Activated naive CD4-positive, alpha-beta T cell treated with anti-CD3 and anti-CD28 coated beads, Interleukin-2, amount 50 U/mL, for 16 hours (primary cell): Measurements from ENCODE around the gene HCRTR1.

Experiments used
- DNase-seq: peaks from one replicate; pipeline ENCODE4 v3.0.0-alpha.2; 2020

The HCRTR1 gene

DNA sequence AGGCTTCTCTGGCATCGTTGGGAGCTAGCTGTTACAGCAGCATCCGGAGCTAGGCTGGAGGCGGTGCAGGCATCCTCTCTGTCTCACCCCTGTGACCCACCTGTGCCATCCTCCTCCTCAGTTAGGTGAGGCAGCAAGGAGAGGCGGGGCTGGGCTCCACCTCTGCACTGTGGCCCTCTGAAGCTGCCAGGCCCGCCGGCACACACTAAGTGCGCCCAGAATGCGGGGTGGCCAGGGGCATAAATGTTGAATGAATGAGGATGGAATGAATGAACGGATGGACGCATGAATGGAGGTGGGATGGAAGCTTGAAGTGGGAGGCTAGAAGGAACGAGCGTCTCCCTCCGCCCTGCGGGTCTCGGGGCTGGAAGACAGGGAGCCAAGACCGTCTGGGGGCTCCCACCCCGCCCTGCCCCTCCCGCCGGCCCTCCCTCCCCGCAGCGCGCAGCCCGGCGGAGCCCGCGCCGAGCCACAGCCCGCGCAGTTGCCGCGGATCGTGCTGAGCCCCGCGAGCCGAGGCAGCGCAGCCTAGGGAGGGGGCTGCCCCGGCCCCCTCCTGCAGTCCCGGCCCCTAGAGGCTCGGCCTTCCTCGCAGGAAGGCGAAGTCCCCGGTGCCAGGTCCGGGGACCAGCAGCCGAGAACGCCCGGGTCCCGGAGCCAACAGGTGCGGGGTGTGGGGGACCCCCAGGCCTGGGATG, at the start of gene HCRTR1:
HCRTR1 (plus strand) TSS at position 472 of the 698 bp plus-strand sequence. CDS start 1,504 bp downstream, outside the sequence.
- DNase-seq: no peak

GRCh38 chr1:31567956-31568570, 49.4 kb upstream of the HCRTR1 start:
- DNase-seq: no peak

DNA sequence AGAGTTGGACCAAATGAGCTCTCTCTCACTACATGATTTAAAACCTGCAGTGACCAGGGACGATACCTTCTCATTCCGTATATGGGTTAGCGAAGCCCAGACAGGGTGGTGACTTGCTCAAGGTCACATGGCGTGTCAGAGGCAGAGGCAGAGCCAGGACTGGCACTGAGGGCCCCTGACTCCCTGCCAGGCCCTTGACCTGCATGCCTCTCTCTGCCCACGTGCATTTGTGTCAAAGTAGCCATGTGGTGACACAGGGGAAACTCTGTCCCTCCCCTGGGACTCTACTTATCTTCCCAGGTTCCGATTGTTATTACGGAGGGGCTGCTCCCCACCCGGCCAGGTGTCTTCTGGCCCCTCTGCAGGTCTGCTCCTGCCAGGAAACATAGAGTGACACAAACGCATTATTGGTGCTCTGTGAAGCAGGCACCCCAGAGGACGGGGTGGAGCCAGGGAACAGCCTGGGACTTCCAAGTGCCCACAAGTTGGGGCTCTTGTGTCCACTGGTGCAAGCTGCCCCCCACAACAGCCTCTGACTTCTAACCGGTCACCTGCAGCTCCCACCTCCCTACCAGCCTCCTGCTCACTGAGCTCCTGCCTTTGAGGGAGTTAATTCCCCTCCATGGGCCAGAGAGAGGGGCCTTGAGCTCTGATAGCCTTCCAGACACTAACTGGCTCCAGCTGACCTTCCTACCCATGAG, 48.4 kb upstream of the HCRTR1 start:
- no peak for DNase-seq

DNA sequence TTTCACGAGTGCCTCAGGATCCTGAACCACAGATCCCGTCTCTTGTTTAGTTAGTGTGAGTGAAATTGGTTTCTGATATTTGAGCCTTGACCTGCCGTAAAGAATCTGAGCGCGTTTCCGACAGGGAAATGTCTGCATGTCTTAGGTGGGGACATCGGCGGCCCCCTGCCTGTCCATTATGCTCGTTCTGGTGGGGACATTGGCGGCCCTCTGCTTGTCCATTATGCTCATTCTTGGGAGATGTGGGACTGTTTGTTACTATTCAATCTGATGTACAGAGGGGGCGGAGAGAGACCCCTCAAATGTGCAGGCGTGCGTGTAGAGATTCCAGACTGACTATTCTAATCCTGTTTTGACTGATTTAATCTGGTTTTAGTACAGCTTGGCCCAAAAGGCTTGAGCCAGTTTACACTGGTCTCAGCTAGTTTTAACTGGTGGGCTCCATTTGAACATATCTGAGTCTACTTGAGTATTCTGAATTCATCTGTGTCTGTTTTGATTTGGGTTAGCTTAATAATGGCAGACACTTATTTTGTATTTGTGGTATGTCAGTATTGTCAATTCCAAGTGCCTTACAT, 47.8 kb upstream of the HCRTR1 start:
- no peak for DNase-seq

DNA sequence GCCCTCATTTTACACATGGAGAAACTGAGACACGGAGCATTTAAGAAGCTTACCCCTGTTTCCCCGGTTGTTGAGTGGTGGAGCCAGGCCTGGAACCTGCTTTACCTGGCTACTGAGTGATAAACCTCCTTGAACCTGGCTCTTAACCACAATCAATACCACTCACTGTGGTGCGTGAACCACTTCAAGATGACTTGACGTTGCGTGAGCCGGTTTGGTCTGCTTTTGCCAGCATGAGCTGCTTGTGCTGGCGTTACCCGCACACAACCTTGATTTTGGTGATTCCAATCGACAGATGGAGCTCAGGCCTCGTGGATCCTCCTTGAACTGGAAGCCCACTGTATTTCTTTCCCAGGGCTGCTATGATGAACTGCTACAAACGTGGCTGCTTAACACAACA, 47.3 kb upstream of the HCRTR1 start:
- no peak for DNase-seq

- DNase-seq: no peak
Observed at GRCh38 chr1:31570906-31571305, 46.6 kb upstream of the HCRTR1 start.

DNA sequence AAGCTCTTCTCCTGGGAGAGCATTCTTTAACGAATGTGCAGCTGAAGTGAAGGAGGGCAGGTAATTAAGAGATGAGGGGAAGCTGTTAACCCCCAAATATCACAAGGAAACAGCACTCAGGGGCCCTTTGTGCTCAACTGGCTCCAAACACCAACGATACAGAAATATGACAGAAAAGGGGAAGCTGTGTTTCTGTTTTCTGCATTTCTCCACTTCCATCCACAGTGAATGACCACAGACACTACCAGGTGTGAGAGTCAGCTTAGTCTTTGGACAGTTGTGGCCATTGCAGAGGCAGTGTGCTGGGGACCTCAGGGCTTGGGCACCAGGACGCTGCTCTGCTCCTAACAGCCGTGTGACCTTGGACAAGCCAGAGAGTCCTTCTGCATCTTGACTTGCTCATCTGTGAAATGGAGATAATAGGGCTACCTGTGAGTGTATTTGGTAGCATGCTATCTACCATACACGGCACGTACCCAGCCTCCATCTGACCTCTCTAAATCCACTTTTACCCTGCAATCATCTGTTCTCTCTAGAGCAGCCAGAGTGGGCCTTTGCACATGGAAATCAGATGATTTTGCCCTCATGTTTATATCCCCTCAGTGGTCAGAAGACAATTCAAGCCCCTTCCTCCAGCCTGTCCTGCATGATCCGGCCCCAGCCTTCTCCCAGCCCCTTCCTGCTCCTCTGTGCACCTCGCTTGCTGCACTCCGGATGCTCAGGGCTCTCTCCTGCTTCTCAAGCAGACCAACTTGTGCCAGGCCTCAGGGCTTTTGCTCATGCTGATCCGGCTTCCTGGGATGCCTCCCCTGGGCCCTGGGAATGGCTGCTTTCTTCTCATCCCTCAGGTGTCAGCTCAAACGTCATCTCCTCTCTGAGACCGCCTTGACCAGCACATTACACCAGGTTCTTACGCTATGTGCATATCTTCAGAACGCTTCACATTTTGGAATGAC, 45.9 kb upstream of the HCRTR1 start:
- no peak for DNase-seq

DNA sequence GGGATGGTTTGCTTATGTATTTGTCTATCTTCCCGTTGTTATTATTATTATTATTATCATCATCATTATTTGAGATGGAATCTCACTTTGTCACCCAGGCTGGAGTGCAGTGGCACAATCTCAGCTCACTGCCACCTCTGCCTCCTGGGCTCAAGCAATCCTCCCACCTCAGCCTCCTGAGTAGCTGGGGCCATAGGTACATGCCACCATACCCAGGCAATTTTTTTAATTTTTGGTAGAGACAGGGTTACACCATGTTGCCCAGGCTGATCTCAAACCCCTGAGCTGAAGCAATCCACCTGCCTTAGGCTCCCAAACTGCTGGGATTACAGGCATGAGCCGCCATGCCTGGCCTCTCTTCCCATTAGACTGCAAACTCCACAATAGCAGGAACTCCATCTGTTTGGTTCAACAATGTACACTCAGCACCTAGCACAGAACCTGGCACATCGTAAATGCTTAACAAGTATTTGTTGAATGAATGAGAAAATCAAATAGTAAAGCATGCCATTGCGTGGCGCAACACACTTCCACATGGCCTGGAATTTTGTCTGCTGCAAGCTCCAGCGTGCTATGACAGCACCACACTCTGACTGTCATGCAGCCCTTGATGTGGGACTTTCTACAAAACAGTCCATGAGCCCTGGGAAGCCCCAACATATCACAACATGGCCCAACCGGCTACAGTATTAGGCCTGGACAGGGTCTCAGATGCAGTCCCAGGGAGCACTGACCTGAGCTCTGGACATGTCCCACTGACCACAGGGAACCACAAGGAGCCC, 45.0 kb upstream of the HCRTR1 start:
- no peak for DNase-seq

GRCh38 chr1:31573261-31573660, 44.2 kb upstream of the HCRTR1 start:
- no peak for DNase-seq

- DNase-seq: no peak
Observed at GRCh38 chr1:31574749-31575368, 42.6 kb upstream of the HCRTR1 start.

- DNase-seq: no peak
Observed at GRCh38 chr1:31575369-31576140, 41.9 kb upstream of the HCRTR1 start.

DNA sequence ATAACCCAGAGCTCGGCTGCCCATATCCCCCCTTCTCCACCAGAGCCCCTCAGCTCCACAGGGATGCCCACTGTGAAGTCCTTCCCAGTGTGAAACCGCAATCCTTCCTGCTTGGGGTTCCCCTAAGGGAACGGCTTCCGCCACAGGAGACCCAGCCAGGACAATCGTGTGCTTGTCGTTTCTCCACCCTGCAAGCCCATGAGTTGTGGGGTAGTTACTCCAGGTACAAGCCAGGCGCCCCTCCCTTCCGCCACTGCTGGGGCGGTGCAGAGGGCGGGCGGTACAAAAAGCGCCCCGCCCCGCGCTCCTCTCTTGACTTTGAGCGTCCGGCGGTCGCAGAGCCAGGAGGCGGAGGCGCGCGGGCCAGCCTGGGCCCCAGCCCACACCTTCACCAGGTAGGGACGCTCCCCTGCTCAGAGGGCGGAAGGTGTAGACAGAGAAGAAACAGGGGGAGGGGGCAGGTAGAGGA, 41.3 kb upstream of the HCRTR1 start, which contains the start of gene TINAGL1:
TINAGL1 (plus strand) TSS at position 315 of the 469 bp plus-strand sequence. CDS start 634 bp downstream, outside the sequence.
- no peak for DNase-seq

GRCh38 chr1:31576743-31577455, 40.6 kb upstream of the HCRTR1 start:
- no peak for DNase-seq

DNA sequence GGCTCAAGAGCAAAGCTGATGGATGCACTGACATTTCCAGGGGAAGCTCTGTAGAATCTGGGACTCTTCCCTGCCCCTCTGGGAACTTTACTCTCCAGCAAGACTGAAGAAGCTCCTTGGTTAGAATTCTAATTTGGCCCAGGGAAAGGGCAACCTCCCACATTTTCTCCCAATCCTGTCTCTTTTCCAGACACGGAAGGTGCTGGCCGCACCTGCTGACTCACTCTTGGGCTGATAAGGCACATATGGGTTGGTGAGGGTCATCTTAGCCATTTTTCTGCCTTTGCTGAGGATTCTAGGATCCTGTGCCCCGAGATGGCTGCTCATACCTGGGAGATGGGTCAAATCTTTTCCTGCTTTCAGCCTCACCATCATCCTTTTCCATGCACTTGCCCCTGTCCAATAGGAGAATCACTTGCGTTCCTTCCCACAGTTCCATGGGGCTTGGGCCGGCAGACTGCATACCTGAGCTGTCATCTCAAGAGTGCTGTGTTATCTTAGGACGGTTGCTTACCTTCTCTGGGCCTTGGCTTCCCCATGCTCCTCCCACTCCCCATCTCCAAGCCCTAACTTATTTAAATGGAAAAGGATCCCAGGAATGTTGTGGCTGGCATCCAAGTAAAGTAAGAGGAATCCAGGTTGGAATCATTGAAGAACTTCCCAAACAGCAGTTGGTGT, 39.8 kb upstream of the HCRTR1 start:
- DNase-seq: no peak

- no peak for DNase-seq
Observed at GRCh38 chr1:31579374-31579773, 38.1 kb upstream of the HCRTR1 start.

DNA sequence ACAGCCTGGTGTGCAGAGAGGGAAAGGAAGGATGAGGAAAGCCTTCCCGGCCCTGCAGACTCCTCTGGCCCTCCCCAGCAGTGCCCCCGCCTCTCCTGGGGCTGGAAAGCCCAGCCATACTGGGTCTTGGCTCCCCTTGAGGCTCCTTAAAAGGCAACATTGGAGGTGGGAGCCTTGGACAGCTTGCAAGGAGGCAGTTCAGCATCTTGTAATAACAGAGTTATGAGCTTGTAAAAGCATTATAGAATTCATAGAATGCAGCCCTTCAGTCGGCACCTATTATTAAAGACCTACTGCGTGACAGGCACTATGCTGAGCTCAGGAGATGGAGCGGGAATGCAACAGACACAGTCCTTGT, 37.0 kb upstream of the HCRTR1 start:
- no peak for DNase-seq

- DNase-seq: no peak
Observed at GRCh38 chr1:31580891-31581603, 36.4 kb upstream of the HCRTR1 start.
